OCI-LY7 (cell line): ENCODE measurements around the gene PLXNA4. TPM values are rescaled to one million over a fixed set of nuclear protein-coding genes. Genes with fewer than 3 reads are reported as not detected.

Source experiments
- BruUV-seq: library from RNA; stranded (reverse); fragments of 400-500 nt; replicated peaks from 2 replicates; lab custom pipeline; 2021; lab: Mats Ljungman, UMichigan
- CTCF ChIA-PET: fragments of 300-600 bp; sonication (Branson Sonifier 250); formaldehyde crosslinking; loops from one replicate; lab custom pipeline; 2022; ENCODE audit warnings: antibody characterized with exemption; ENCODE audit not compliant: unreplicated experiment; lab: Charles Lee
- POLR2A ChIA-PET: fragments of 300-600 bp; sonication (Branson Sonifier 250); formaldehyde crosslinking; loops from one replicate; lab custom pipeline; 2022; ENCODE audit warnings: antibody characterized with exemption; lab: Charles Lee
- DNase-seq: peaks from one replicate; pipeline ENCODE4 v3.0.0-alpha.2; 2015; ENCODE audit warnings: low spot score
- H2AFZ ChIP-seq: fragments of 200-600 bp; sonication (generic), shearing (Covaris generic); 2 replicates; pipeline ENCODE4 v1.6.1; 2014; ENCODE audit warnings: mild to moderate bottlenecking, antibody characterized with exemption, low read length, moderate library complexity
- H3K27ac ChIP-seq: fragments of 200-600 bp; sonication (generic); 2 replicates; pipeline ENCODE4 v1.5.1; 2014; ENCODE audit warnings: mixed run types, low read depth, mild to moderate bottlenecking, moderate library complexity, low read length, inconsistent platforms; ENCODE audit not compliant: poor library complexity, severe bottlenecking
- H3K36me3 ChIP-seq: fragments of 200-600 bp; sonication (generic); 2 replicates; pipeline ENCODE4 v1.6.1; 2014; ENCODE audit warnings: mild to moderate bottlenecking, antibody characterized with exemption, low read length, moderate library complexity, mixed read lengths; ENCODE audit not compliant: insufficient read depth
- H3K4me1 ChIP-seq: fragments of 200-600 bp; sonication (generic); 2 replicates; pipeline ENCODE4 v1.5.1; 2014; ENCODE audit warnings: mild to moderate bottlenecking, low read length; ENCODE audit not compliant: insufficient read depth, poor library complexity, severe bottlenecking
- H3K4me2 ChIP-seq: fragments of 200-600 bp; sonication (generic); 2 replicates; pipeline ENCODE4 v1.6.1; 2014; ENCODE audit warnings: mild to moderate bottlenecking, low read length
- H3K4me3 ChIP-seq: fragments of 200-600 bp; sonication (generic); 2 replicates; pipeline ENCODE4 v1.5.1; 2014; ENCODE audit warnings: mild to moderate bottlenecking, low read depth, low read length; ENCODE audit not compliant: poor library complexity, severe bottlenecking
- H3K79me2 ChIP-seq: fragments of 200-600 bp; sonication (generic); 2 replicates; pipeline ENCODE4 v1.6.1; 2016; ENCODE audit warnings: low read depth, mild to moderate bottlenecking, low read length, moderate library complexity, mixed read lengths; ENCODE audit not compliant: insufficient read depth
- H3K9me2 ChIP-seq: fragments of 200-600 bp; sonication (generic); 2 replicates; pipeline ENCODE4 v1.6.1; 2016; ENCODE audit warnings: mild to moderate bottlenecking, low read length, mixed read lengths; ENCODE audit not compliant: insufficient read depth
- H3K9me3 ChIP-seq: fragments of 200-600 bp; sonication (generic); 2 replicates; pipeline ENCODE4 v1.6.1; 2014; ENCODE audit warnings: mild to moderate bottlenecking, mixed run types, low read length, mixed read lengths
- H4K20me1 ChIP-seq: fragments of 200-600 bp; sonication (generic); 2 replicates; pipeline ENCODE4 v1.6.1; 2014; ENCODE audit warnings: mild to moderate bottlenecking, antibody characterized with exemption, low read length, moderate library complexity, mixed read lengths; ENCODE audit not compliant: insufficient read depth
- EZH2phosphoT487 ChIP-seq: fragments of 200-600 bp; sonication (generic); IDR thresholded peaks from 2 replicates; pipeline ENCODE4 v1.6.1; 2018; ENCODE audit warnings: low read depth, borderline replicate concordance, mild to moderate bottlenecking, mixed run types, antibody characterized with exemption, low read length, moderate library complexity, mixed read lengths
- intact Hi-C: fragments of 100-400 bp; cut with micrococcal nuclease; formaldehyde crosslinking; loops from one replicate; pipeline ENCODE4 v1.10.0; 2022; ENCODE audit not compliant: unreplicated experiment
- total RNA-seq, 2 experiments: library from RNA; depleted of rRNA in 1 of 2; stranded (reverse); fragments of >200 nt in 1 of 2; shearing (Covaris generic) in 1 of 2; gene quantifications; 2 replicates each; pipeline ENCODE4 v1.2.3, GENCODE V29; 2014 to 2022
- TF ChIP-seq, protein P1 (sequence below): fragments of 200-600 bp; sonication (generic); conservative IDR thresholded peaks from 2 replicates; pipeline ENCODE4 v1.5.1; 2014; ENCODE audit warnings: mild to moderate bottlenecking, antibody characterized with exemption, low read length, moderate library complexity, mixed read lengths

The PLXNA4 gene
- total RNA-seq, 2 experiments from 2014 or later = not detected

DNA sequence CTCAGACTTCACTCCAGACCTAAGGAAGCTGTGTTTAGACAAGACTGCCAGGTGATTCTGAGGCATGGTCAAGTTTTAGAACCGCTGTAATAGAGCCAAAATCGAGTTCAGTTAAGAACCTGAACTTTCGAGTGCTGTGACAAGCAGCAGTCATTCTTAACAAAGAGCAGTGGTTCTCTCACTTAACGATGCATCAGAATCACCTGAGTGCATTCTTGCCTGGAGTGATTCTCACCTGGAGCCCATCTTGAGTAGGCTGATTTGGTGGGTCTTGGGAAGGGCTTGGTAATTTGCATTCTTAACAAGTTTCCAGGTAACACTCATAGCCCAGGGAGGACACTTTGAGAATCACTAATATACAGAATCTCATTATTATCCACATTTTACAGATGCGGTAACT is 44.7 kb downstream of the PLXNA4 start:
- CTCF ChIA-PET = no interaction called here
- H3K36me3 ChIP-seq = no peaks in the 10 kb centered on the region
- no peak for DNase-seq
- no peaks in the 10 kb centered on the region for H3K9me2 ChIP-seq
- no peak overlapping the region for H3K4me3 ChIP-seq
- H3K79me2 ChIP-seq = no peaks in the 10 kb centered on the region
- H2AFZ ChIP-seq = no peak overlapping the region
- no peak overlapping the region for H3K4me2 ChIP-seq
- intact Hi-C loops = no loop called here
- no TSS peak for BruUV-seq
- no peaks in the 10 kb centered on the region for H3K9me3 ChIP-seq
- POLR2A ChIA-PET = no interaction called here
- H3K4me1 ChIP-seq = no peaks in the 10 kb centered on the region
- H3K27ac ChIP-seq = no peak overlapping the region
- TF ChIP-seq, protein P1, sequence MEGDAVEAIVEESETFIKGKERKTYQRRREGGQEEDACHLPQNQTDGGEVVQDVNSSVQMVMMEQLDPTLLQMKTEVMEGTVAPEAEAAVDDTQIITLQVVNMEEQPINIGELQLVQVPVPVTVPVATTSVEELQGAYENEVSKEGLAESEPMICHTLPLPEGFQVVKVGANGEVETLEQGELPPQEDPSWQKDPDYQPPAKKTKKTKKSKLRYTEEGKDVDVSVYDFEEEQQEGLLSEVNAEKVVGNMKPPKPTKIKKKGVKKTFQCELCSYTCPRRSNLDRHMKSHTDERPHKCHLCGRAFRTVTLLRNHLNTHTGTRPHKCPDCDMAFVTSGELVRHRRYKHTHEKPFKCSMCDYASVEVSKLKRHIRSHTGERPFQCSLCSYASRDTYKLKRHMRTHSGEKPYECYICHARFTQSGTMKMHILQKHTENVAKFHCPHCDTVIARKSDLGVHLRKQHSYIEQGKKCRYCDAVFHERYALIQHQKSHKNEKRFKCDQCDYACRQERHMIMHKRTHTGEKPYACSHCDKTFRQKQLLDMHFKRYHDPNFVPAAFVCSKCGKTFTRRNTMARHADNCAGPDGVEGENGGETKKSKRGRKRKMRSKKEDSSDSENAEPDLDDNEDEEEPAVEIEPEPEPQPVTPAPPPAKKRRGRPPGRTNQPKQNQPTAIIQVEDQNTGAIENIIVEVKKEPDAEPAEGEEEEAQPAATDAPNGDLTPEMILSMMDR = no peak
- TF ChIP-seq EZH2phosphoT487 = no peak
- no peaks in the 10 kb centered on the region for H4K20me1 ChIP-seq

DNA sequence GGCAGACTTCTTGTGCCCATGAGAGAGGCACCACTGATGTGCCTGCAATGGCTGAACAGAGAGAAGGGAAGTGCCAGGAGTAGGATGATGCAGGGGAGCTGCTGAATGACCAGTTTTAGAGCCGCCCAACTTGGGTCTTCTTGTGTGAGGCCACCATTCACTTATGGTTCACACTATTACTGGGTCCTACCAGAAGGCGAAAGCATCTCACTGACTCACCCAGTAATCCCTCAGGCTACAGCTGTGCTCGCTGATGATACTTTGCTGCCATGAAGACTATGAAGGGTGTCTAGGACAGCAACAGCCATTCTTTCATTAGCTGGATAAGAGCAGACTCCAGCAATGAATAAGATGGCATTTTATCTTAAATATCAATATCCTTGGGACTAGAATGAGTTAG is 47.6 kb downstream of the PLXNA4 start:
- CTCF ChIA-PET = no interaction called here

More for the DNA sequence above, 47.6 kb downstream of the PLXNA4 start:
- Histone ChIP-seq H2AFZ (no peak overlapping the region), H3K9me3 (no peaks in the 10 kb centered on the region), H3K9me2 (no peaks in the 10 kb centered on the region), H3K27ac (no peak overlapping the region), H4K20me1 (no peaks in the 10 kb centered on the region), H3K4me3 (no peak overlapping the region), H3K79me2 (no peaks in the 10 kb centered on the region), H3K36me3 (no peaks in the 10 kb centered on the region), H3K4me2 (no peak overlapping the region), H3K4me1 (no peaks in the 10 kb centered on the region)
- TF ChIP-seq, protein P1 = no peak
- no peak for TF ChIP-seq EZH2phosphoT487
- BruUV-seq = no TSS peak
- no peak for DNase-seq
- POLR2A ChIA-PET = no interaction called here
- intact Hi-C loops = no loop called here
